MCF 10A (cell line): ENCODE data around the gene TANGO6. TPM values are rescaled to one million over a fixed set of nuclear protein-coding genes. Genes with fewer than 3 reads are reported as not detected.
"Not testable (repeated sequence)": the region's sequence is repeated elsewhere in the genome, so short reads cannot be mapped to it uniquely, and the experiment has no call there.

ENCODE experiments used
- BruUV-seq: library from RNA; stranded (reverse); fragments of 400-500 nt; replicated peaks from 2 replicates; lab custom pipeline; 2021; lab: Mats Ljungman, UMichigan
- CTCF ChIA-PET: fragments of 300-600 bp; sonication (Branson Sonifier 250); formaldehyde crosslinking; extraction: SDS; loops from one replicate; lab custom pipeline; 2021; ENCODE audit warnings: antibody characterized with exemption, inconsistent platforms; lab: Yijun Ruan, JAX
- POLR2A ChIA-PET: fragments of 300-600, 350-650 bp; sonication (Branson Sonifier 250); formaldehyde crosslinking; extraction: SDS; loops from one replicate; lab custom pipeline; 2020; ENCODE audit warnings: antibody characterized with exemption, inconsistent platforms; lab: Yijun Ruan, JAX
- DNase-seq: peaks from one replicate; pipeline ENCODE4 v3.0.0-alpha.2; 2018; ENCODE audit not compliant: unreplicated experiment
- H3K27ac Mint-ChIP-seq: one replicate; pipeline ENCODE4 v1.8.0; 2022; ENCODE audit warnings: mild to moderate bottlenecking, low read depth, mixed read lengths; ENCODE audit not compliant: unreplicated experiment
- H3K27me3 Mint-ChIP-seq: one replicate; pipeline ENCODE4 v1.8.0; 2022; ENCODE audit warnings: mixed read lengths; ENCODE audit not compliant: insufficient read depth, unreplicated experiment
- H3K36me3 Mint-ChIP-seq: one replicate; pipeline ENCODE4 v1.8.0; 2022; ENCODE audit warnings: mild to moderate bottlenecking, moderate library complexity, mixed read lengths; ENCODE audit not compliant: insufficient read depth, unreplicated experiment
- H3K4me1 Mint-ChIP-seq: one replicate; pipeline ENCODE4 v1.8.0; 2022; ENCODE audit warnings: mixed read lengths; ENCODE audit not compliant: insufficient read depth, unreplicated experiment
- H3K4me3 Mint-ChIP-seq: one replicate; pipeline ENCODE4 v1.8.0; 2022; ENCODE audit warnings: mild to moderate bottlenecking, moderate library complexity, mixed read lengths; ENCODE audit not compliant: unreplicated experiment
- H3K9me3 Mint-ChIP-seq: one replicate; pipeline ENCODE4 v1.8.0; 2022; ENCODE audit warnings: mixed read lengths; ENCODE audit not compliant: unreplicated experiment
- intact Hi-C: fragments of 100-400 bp; cut with micrococcal nuclease; formaldehyde crosslinking; loops from 2 replicates; pipeline ENCODE4 v1.14.1; 2022
- total RNA-seq: library from RNA; stranded (reverse); gene quantifications from 2 replicates; pipeline ENCODE4 v1.2.3, GENCODE V29; 2022
- TF ChIP-seq, protein P1 (sequence below): fragments of 200-600 bp; IDR thresholded peaks from one replicate; pipeline ENCODE4 v1.8.0; 2022; ENCODE audit warnings: antibody characterized with exemption, mild to moderate bottlenecking; ENCODE audit not compliant: unreplicated experiment

The TANGO6 gene
- total RNA-seq, 1 experiment from 2014 or later, result 21.8 TPM

- BruUV-seq, result no TSS peak
- Mint-ChIP-seq H3K9me3 (no peaks in the 10 kb centered on the region), H3K4me1 (no peaks in the 10 kb centered on the region), H3K4me3 (no peak overlapping the region), H3K27ac (no peak overlapping the region), H3K27me3 (no peaks in the 10 kb centered on the region), H3K36me3 (peaks cover 48% of the 10 kb centered on the region)
- no peak for DNase-seq
- CTCF ChIA-PET, result interaction anchor here (0.9 to 7.7 kb wide), 3 partner anchors 7 to 274 kb away, joined by 4 to 110 read pairs (median 63); partner anchors contain the start of gene TANGO6
- TF ChIP-seq, protein P1, sequence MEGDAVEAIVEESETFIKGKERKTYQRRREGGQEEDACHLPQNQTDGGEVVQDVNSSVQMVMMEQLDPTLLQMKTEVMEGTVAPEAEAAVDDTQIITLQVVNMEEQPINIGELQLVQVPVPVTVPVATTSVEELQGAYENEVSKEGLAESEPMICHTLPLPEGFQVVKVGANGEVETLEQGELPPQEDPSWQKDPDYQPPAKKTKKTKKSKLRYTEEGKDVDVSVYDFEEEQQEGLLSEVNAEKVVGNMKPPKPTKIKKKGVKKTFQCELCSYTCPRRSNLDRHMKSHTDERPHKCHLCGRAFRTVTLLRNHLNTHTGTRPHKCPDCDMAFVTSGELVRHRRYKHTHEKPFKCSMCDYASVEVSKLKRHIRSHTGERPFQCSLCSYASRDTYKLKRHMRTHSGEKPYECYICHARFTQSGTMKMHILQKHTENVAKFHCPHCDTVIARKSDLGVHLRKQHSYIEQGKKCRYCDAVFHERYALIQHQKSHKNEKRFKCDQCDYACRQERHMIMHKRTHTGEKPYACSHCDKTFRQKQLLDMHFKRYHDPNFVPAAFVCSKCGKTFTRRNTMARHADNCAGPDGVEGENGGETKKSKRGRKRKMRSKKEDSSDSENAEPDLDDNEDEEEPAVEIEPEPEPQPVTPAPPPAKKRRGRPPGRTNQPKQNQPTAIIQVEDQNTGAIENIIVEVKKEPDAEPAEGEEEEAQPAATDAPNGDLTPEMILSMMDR, result no peak
- POLR2A ChIA-PET, result interaction anchor here (1.1 kb wide), 1 partner anchor 12 kb away, joined by 3 read pairs; no protein-coding TSS in a partner anchor
- intact Hi-C loops, result no loop called here
These were observed 276.2 kb downstream of the TANGO6 start for GRCh38 chr16:69119536-69119935.

DNA sequence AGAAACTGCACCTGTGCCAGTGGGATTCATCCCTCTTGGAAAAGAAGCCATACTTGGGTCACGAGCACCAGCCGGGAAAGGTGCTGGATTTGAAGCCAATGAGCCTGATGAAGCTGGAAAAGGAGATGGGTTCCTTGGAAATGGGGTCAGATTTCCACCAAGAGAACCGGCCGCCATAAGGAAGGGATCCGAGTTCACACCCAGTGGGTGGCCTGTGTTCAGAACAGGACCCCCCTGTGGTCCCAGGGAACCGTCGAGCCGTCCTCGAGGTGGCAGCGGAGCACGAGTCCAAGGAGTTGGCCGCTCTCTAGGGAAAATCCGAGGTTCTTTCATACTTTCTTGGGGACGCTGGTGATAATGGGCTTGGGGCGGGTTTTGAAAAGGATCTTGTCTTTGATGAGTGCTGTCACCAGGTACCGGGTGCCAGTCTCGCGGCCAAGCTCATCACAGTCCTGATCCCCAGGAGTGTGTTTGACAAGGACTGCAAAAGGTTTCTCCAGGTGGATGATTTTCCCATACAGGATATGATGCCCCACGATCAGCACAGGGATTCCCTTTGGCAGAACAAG is 276.8 kb downstream of the TANGO6 start:
- no peak for DNase-seq
- TF ChIP-seq, protein P1, result no peak
- TSS peak; percentile 18 for BruUV-seq
- H3K27me3 Mint-ChIP-seq, result no peaks in the 10 kb centered on the region
- no peaks in the 10 kb centered on the region for H3K4me1 Mint-ChIP-seq
- ChIA-PET POLR2A (interaction anchor here (0.6 to 1.5 kb wide), 6 partner anchors 10 to 268 kb away, joined by 3 to 5 read pairs (median 3); partner anchors contain the start of genes CHTF8 and UTP4), CTCF (interaction anchor here (1.6 to 7.7 kb wide), 4 partner anchors 7 to 592 kb away, joined by 4 to 110 read pairs (median 80); partner anchors contain the start of gene TANGO6)
- peaks cover 48% of the 10 kb centered on the region for H3K36me3 Mint-ChIP-seq
- H3K9me3 Mint-ChIP-seq, result no peaks in the 10 kb centered on the region
- H3K4me3 Mint-ChIP-seq, result no peak overlapping the region
- intact Hi-C loops, result loop anchor here (5.0 kb wide), 1 partner anchor 273 kb away; no protein-coding TSS in a partner anchor
- no peak overlapping the region for H3K27ac Mint-ChIP-seq

GRCh38 chr16:69123910-69124309 is 280.6 kb downstream of the TANGO6 start:
- intact Hi-C loops, result loop anchor here (1.0 to 5.0 kb wide), 2 partner anchors 222 to 277 kb away; no protein-coding TSS in a partner anchor
- H3K27me3 Mint-ChIP-seq, result no peaks in the 10 kb centered on the region
- TF ChIP-seq, protein P1, result peak; percentile 51
- DNase-seq, result peak; percentile 81
- H3K36me3 Mint-ChIP-seq, result peaks cover 34% of the 10 kb centered on the region
- H3K4me3 Mint-ChIP-seq, result no peak overlapping the region
- no peaks in the 10 kb centered on the region for H3K9me3 Mint-ChIP-seq
- BruUV-seq, result no TSS peak
- ChIA-PET POLR2A (interaction anchor here (0.6 to 2.0 kb wide), 5 partner anchors 9 to 277 kb away, joined by 3 to 10 read pairs (median 4); partner anchors contain the start of genes CHTF8 and UTP4), CTCF (interaction anchor here (0.5 to 7.7 kb wide), 52 partner anchors 8 to 603 kb away, joined by 3 to 110 read pairs (median 5); partner anchors contain the start of genes CHTF8, HAS3, TANGO6 and UTP4)
- no peaks in the 10 kb centered on the region for H3K4me1 Mint-ChIP-seq
- no peak overlapping the region for H3K27ac Mint-ChIP-seq

DNA sequence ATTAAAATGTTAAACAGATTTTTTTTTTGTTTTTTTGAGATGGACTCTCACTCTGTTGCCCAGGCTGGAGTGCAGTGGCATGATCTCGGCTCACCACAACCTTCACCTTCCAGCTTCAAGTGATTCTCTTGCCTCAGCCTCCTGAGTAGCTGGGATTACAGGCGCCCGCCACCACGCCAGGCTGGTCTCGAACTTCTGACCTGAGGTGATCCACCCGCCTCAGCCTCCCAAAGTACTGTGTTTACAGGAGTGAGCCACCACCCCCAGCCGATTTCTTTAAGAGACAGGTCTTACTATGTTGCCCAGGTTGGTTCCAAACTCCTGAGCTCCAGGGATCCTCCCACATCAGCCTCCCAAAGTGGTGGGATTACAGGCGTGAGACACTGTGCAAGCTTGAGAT is 281.1 kb downstream of the TANGO6 start:
- intact Hi-C loops, result loop anchor here (1.0 to 5.0 kb wide), 2 partner anchors 222 to 277 kb away; no protein-coding TSS in a partner anchor
- ChIA-PET POLR2A (interaction anchor here (0.7 to 2.0 kb wide), 5 partner anchors 8 to 277 kb away, joined by 3 to 10 read pairs (median 3); partner anchors contain the start of genes CHTF8 and UTP4), CTCF (interaction anchor here (0.5 to 7.7 kb wide), 42 partner anchors 8 to 604 kb away, joined by 3 to 110 read pairs (median 6); partner anchors contain the start of genes CHTF8, HAS3, TANGO6 and UTP4)
- not testable (repeated sequence) for H3K4me3 Mint-ChIP-seq, DNase-seq, H3K4me1 Mint-ChIP-seq, H3K27me3 Mint-ChIP-seq, H3K9me3 Mint-ChIP-seq, BruUV-seq, H3K27ac Mint-ChIP-seq
- H3K36me3 Mint-ChIP-seq, result peaks cover 37% of the 10 kb centered on the region

DNA sequence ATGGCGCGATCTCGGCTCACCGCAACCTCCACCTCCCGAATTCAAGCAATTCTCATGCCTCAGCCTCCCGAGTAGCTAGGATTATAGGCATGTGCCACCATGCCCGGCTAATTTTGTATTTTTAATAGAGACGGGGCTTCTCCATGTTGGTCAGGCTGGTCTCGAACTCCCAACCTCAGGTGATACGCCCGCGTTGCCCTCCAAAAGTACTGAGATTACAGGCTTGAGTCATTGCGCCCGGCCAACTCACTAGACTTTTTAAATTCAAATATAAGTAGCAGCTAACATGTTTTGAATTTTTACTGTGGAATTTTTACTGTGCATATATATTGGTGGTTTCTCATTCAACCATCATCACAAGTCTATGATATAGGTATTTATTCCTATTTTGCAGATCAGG is 281.6 kb downstream of the TANGO6 start:
- ChIA-PET POLR2A (interaction anchor here (1.0 to 1.6 kb wide), 3 partner anchors 8 to 281 kb away, joined by 3 to 5 read pairs (median 3); partner anchors contain the start of genes CHTF8 and UTP4), CTCF (interaction anchor here (0.6 to 7.7 kb wide), 23 partner anchors 8 to 370 kb away, joined by 3 to 110 read pairs (median 6); partner anchors contain the start of genes CHTF8, HAS3, TANGO6 and UTP4)
- not testable (repeated sequence) for DNase-seq, H3K9me3 Mint-ChIP-seq, H3K4me1 Mint-ChIP-seq, BruUV-seq, H3K27ac Mint-ChIP-seq, H3K4me3 Mint-ChIP-seq, H3K27me3 Mint-ChIP-seq
- intact Hi-C loops, result loop anchor here (1.0 to 5.0 kb wide), 3 partner anchors 223 to 598 kb away; no protein-coding TSS in a partner anchor
- H3K36me3 Mint-ChIP-seq, result peaks cover 42% of the 10 kb centered on the region
